ENCODE results near the gene UCKL1. TPM values are rescaled to one million over a fixed set of nuclear protein-coding genes. Genes with fewer than 3 reads are reported as not detected.
A peak's percentile ranks its signal among the peaks of the same experiment; 100 is the strongest.
"Not testable (repeated sequence)": the region's sequence is repeated elsewhere in the genome, so short reads cannot be mapped to it uniquely, and the experiment has no call there.

Gene UCKL1
- polyA plus RNA-seq (ENCODE audit: insufficient read length), result 51.0 TPM
- long read RNA-seq, donor 1, partial matches to known transcripts, result 108 of 149 reads
- long read RNA-seq, donor 1, other reads (novel, unspliced or antisense), result 40 of 149 reads
- long read RNA-seq, donor 2, partial matches to known transcripts, result 0 of 1 reads
- long read RNA-seq, donor 2, other reads (novel, unspliced or antisense), result 0 of 1 reads
- long read RNA-seq, donor 3, result 0 reads
- long read RNA-seq, donor 4, result 0 reads
- long read RNA-seq, donor 5, partial matches to known transcripts, result 5 of 17 reads
- long read RNA-seq, donor 5, other reads (novel, unspliced or antisense), result 11 of 17 reads
- long read RNA-seq, donor 6, result 0 reads
- long read RNA-seq, donor 7, partial matches to known transcripts, result 16 of 16 reads
- long read RNA-seq, donor 7, other reads (novel, unspliced or antisense), result 0 of 16 reads
- long read RNA-seq, donor 8, result 0 reads

- DNase-seq, result peak; percentile 86
These were observed at the start of gene UCKL1 for GRCh38 chr20:63955827-63956663. UCKL1 (minus strand) TSS chr20:63956416; CDS start chr20:63956372, 44 bp downstream.

- no peak for DNase-seq
These were observed 49.2 kb upstream of the UCKL1 start for GRCh38 chr20:64005394-64005793.

DNA sequence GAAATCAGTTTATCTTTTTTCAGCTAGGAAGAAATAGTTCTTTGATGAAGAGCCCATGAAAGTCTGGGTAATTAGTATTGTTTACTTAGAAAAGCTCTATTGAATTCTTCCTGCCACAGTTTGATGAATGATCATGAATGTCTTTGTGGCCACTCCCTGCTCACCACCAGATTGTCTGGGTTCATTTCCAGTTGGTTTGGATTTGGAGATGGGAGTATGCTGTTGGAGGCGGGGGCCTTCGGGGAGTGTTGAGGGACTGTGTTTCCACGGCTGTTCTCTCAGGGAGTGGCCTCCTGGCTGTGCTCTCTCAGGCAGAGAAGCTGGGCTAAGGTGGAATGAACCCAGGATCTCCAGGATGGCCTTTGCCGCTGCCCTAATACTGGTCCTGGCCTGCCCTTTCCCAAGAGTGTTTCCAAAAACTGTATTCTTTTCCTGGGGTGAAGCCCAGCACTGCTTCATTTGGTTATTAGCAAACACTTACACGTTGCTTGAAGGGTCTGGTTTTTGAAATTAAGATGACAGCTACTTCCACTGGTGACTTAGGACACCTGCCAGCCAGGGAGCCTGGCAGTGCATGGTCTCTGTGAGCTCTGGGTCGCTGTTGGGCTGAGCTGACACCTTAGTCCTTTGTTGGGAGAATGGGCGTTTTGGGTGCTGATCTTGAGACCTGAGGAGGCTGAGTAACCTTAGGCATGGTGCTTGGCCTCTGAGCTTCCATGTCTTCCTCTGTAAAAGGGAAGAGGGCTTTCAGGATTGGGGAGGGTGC is 47.9 kb upstream of the UCKL1 start:
- no peak for DNase-seq

DNA sequence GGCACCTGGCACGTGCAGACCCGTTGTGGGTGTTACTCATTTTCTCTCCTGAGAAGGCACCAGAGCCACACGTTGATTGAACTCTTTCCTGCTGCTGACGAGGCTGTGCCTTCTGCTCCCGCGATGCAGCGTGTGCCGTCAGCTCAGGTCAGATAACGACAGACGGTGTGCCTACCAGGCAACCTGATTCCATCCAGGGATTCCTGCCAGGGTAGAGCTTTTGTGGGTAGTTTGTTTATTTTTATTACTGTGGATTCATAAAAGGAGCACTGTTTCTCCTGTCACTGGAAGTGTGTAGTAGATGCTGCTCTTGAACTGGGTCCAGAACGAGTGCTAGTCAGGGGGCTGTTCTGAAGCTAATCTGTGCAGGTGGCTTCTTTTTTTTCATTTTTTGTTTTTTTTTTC is 45.4 kb upstream of the UCKL1 start:
- DNase-seq, result no peak

GRCh38 chr20:64000906-64001305 is 44.7 kb upstream of the UCKL1 start:
- no peak for DNase-seq

- DNase-seq, result no peak
These were observed 26.7 kb upstream of the UCKL1 start for GRCh38 chr20:63982937-63983336.

DNA sequence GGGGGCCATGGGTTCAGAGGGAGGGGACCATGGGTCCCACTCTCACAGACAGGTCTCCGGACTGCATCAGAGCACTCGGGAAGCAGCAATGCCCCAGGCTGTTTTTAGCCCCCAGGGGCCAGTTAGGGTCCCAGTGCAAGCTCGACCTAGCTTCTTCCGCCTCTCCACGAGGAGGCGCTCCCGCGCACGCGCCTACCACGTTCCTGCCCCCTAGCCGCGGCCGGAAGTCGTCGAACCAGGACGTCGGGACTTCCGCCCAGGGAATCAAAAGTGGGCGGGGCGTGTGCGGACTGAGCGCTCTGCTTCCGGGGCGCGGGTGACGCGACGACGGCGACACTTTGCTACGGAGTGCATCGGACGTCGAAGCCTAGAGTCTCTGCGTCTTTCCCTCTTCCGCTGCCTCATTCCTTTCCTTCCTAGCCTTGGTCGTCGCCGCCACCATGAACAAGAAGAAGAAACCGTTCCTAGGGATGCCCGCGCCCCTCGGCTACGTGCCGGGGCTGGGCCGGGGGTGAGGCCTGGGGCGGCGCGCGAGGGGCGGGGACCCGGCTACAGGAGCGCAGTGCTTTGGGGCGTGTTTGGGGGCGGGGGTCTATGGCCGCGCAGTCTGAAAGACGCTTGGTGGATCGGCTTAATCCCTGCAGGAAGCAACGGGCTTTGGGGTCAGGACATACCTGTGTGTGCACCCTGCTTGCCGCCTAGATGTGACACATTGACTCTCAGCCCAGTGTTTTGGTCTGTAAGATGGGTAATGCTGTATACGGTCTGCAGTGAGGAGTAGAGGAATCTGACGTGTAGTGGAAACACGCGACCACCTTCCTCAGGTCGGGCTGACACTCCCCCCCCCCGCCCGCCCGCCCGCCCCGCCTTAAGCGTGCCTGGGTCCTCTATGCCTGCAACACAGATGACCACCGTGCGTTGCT is 24.9 kb upstream of the UCKL1 start, which contains the start of gene PRPF6:
TSS of gene PRPF6 (plus strand) at position 327 of the 923 bp plus-strand sequence. CDS start at position 441, 114 bp downstream.
- DNase-seq, result peak; percentile 94

DNA sequence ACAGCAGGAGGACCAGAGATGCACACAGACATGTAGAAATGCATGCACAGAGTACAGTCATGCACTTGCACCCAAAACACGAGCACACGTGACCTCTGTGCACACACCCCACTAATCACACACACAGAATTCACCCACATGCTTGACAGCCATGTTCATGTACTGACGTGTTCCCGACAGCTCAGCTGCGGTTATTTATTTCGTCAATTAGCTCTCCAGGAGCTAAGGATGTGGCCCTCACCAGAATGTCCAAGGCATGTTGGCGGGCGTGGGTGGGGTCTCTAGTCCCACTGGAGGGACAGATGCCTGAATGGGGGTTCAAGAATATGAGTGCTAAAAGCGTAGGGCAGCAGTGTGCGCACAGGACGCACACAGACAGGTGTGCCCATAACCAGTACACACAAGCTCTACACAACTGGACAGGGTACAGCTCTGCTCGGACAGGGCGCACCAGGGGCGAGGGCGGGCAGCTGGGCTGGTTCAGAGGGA is 24.1 kb upstream of the UCKL1 start:
- no peak for DNase-seq

- no peak for DNase-seq
These were observed 23.5 kb upstream of the UCKL1 start, which contains the start of gene SAMD10 for GRCh38 chr20:63979557-63980316. SAMD10 (minus strand) TSS chr20:63979642; CDS start chr20:63979467, 175 bp downstream.

- no peak for DNase-seq
These were observed 23.0 kb upstream of the UCKL1 start for GRCh38 chr20:63979229-63979556.

DNA sequence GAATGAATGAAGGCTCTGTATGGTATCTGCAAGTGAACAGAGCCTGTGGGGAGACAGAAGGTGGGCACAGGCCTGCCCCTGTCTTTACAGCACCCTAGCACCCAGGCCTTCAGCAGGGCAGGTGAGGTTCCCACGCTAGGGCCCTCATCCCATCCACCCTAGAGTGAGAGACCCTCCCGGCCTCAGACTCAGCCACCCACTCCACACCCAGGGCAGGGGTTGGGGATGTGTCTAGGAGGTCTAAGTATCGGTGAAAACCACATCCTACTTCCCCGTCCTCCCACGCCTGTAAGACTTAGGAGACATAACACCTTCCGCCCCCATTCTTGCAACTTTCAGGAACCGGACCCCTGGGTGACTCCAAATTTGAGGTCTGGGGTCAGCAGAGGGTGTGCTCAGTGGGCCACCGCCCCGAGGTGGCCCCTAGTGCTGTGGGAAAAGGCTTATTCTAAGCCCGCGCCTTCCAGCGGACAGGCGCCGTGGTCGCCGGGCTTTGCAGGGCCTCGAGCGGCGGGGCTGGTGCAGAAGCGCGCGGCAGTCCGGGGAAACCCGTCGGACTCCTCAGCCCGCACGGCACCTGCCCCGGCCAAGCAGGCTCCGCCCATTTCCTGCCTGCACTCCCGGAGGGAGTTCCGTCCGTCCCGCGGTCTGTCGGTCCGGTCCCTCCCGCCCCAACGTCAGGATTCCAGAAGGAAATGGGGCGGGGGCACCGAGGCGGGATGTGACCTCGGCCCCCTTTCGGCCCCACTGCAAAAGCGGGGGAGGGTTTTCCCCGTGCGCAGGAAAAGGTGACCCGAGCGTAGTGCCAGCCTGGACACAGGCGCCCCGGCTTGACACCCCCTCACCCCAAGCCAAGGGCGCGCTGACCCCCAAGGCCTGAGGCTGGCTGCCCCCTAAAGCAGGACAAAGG is 22.4 kb upstream of the UCKL1 start:
- no peak for DNase-seq

GRCh38 chr20:63977739-63978276 is 21.6 kb upstream of the UCKL1 start:
- no peak for DNase-seq

- DNase-seq, result no peak
These were observed 20.9 kb upstream of the UCKL1 start for GRCh38 chr20:63976980-63977738.

GRCh38 chr20:63976511-63976910 is 20.3 kb upstream of the UCKL1 start:
- DNase-seq, result not testable (repeated sequence)

DNA sequence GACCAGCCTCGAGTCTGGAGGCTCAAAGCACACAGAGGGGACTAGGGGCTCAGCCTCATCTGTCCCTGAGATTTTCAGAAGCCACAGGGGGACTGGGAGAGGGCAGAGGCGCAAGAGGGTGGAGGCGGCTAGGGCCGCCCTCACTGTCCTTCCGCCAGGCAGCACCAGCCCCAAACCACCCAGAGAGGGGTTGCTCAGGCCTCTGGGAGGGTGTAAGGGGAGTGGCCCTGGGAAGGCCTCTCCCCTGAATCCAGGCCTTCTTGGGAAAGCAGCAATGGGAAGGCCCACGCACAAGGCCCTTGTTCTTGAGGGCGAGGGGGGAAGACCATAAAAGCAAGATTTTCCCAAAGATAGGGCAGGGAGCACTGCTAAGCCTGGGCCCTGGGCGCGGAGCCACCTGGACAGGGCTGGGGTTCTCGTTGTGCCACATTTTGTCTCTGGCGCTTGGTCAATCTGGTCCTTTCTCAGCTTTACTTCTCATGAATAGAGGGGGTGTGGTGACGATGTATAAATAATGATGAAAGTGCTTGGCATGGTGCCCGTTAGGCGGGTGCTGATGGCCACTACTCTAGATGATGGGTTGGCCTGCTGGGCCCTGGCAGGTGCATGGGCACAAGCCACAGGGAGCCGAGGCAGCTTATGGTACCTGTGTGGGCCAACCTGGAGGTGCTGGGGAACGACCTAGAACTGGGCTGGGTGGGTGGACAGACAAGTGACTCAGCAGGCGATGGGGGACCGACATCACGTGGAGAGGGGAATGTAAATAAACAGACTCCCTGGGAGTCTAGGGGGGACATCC is 18.4 kb upstream of the UCKL1 start:
- DNase-seq, result no peak

DNA sequence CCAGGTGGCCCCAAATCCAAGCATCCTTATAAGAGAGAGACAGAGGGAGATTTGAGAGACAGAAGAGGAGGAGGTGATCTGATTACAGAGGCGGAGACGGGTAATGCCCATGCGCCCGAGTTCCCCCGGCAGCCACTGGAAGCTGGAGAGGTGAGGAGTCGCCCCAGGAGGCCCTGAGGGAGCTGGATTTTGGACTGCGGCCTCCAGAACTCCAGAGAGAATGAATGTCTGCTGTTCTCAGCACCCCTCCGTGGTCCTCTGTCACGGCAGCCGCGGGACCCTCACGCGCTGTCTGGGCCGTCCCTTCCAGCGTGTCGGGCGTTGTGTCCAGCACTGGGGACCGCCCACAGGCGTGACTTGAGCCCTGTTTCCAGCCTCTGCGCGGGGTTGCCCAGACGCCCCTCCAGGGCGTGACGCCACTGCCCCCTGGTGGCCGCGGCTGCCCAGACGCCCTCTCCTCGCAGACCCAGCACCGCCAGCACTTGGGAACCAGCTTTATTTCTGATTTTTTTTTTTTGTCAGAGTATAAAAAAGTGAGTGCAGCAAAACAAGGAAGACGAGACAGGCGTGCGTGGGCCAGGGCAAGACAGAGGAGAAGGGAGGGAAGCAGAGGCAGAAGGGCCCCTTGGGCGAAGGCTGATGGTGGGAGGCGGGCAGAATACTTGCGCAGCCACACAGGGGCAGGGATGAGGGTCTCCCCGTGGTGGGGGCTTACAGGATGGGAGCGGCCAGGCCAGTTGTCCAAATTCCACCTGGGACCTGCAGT is 17.6 kb upstream of the UCKL1 start:
- peak; percentile 88 for DNase-seq
